NB4 (cell line): ENCODE measurements around the gene CHAF1A.

Experiments
- DNase-seq: peaks from one replicate; pipeline ENCODE4 v3.0.0; 2010; ENCODE audit warnings: low read depth
- H3K4me3 ChIP-seq: one replicate; pipeline ENCODE4 v1.5.1; 2011; ENCODE audit warnings: mild to moderate bottlenecking, low read depth, low read length, moderate library complexity
- MYC ChIP-seq: IDR thresholded peaks from 2 replicates; pipeline ENCODE4 v1.6.1; 2011; ENCODE audit warnings: low read depth, low read length
- POLR2A ChIP-seq: IDR thresholded peaks from 2 replicates; pipeline ENCODE4 v1.6.1; 2011; ENCODE audit warnings: mild to moderate bottlenecking; ENCODE audit not compliant: insufficient read length; ENCODE audit errors: extremely low read depth
- TF ChIP-seq, protein P1 (sequence below): IDR thresholded peaks from one replicate; pipeline ENCODE4 v1.5.1; 2012; ENCODE audit warnings: low read depth, low read length
- TF ChIP-seq, protein P2 (sequence below): IDR thresholded peaks from 2 replicates; pipeline ENCODE4 v1.6.1; 2011; ENCODE audit warnings: low read depth, low read length

CHAF1A gene

DNA sequence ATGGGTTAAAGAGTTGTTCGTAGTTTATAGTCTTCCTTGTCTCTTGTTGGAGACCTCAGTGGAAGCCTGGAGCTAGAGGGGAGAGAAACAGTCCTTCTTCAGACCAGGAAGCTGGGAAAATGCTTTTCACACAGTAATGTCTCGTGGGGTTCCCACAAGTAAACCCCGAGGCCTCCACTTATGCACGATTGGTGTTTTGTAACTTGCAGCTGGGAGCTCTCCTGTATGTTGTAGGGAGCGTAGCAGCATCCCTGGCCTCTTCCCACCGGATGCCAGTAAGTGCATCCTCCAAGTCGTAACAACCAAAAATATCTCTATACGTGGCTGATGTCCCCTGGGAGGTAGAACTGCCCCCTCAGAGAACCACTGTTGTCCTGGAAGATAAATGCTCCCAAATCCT is 3.5 kb downstream of the CHAF1A start:
- TF ChIP-seq, protein P1, sequence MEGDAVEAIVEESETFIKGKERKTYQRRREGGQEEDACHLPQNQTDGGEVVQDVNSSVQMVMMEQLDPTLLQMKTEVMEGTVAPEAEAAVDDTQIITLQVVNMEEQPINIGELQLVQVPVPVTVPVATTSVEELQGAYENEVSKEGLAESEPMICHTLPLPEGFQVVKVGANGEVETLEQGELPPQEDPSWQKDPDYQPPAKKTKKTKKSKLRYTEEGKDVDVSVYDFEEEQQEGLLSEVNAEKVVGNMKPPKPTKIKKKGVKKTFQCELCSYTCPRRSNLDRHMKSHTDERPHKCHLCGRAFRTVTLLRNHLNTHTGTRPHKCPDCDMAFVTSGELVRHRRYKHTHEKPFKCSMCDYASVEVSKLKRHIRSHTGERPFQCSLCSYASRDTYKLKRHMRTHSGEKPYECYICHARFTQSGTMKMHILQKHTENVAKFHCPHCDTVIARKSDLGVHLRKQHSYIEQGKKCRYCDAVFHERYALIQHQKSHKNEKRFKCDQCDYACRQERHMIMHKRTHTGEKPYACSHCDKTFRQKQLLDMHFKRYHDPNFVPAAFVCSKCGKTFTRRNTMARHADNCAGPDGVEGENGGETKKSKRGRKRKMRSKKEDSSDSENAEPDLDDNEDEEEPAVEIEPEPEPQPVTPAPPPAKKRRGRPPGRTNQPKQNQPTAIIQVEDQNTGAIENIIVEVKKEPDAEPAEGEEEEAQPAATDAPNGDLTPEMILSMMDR: no peak
- no peak overlapping the region for H3K4me3 ChIP-seq
- no peak for DNase-seq

DNA sequence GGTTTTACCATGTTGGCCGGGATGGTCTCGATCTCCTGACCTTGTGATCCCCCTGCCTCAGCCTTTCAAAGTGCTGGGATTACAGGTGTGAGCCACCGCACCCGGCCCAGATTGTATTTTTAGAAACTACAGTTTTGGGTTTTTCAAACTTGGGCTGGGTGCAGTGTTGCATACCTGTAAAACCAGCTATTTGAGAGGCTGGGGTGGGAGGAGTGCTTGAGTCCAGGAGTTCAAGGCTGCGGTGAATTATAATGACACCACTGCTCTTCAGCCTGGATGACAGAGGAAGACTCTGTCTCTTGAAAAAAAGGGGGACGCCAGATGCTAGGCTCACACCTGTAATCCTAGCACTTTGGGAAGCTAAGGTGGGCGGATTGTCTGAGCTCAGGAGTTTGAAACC is 4.2 kb downstream of the CHAF1A start:
- no peak for DNase-seq
- TF ChIP-seq, protein P2, sequence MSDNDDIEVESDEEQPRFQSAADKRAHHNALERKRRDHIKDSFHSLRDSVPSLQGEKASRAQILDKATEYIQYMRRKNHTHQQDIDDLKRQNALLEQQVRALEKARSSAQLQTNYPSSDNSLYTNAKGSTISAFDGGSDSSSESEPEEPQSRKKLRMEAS: no peak
- TF ChIP-seq MYC (no peak), POLR2A (no peak)
- TF ChIP-seq, protein P1: no peak
- no peak overlapping the region for H3K4me3 ChIP-seq

DNA sequence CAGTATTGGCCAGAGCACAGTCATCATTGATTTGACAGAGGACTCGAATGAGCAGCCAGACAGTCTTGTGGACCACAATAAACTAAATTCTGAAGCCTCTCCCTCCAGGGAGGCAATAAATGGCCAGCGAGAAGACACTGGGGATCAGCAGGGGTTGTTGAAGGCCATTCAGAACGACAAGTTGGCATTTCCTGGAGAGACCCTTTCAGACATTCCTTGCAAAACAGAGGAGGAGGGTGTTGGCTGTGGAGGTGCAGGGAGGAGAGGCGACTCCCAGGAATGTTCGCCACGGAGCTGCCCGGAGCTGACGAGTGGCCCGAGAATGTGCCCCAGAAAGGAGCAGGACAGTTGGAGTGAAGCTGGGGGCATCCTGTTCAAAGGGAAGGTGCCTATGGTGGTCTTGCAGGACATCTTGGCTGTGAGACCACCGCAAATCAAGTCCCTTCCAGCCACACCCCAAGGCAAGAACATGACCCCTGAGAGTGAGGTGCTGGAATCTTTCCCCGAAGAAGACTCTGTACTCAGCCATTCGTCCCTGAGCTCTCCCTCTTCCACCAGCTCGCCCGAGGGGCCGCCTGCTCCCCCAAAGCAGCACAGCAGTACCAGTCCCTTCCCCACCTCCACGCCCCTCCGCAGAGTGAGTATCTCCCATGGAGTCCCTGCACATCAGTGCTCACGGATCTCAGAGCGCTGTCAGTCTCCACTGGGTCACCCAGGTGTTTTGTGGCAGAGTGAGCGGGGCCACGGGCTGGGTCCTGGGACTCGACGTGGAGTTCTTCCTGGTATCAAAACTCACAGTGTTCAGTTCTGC is 6.9 kb downstream of the CHAF1A start:
- no peak for DNase-seq
- TF ChIP-seq MYC: no peak
- TF ChIP-seq POLR2A: no peak

DNA sequence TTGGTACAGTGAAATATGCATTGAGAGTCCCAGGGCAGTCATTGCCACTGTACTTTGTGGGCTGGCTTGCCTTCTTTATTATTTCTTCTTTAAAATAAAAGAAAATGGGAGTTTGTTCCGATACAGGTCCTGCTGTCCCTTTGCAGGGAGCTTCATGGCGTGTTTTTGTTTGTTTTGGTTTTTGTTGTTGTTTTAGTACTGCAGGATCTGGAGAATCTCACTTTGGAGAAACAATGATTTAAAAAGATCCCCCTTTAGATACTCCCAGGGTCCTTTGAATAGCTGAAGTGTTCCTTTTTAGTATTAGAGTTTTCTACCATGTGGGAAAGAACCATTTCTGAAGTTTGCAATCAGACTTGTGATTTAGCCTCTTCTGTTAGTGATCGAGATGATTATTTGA is 11.1 kb downstream of the CHAF1A start:
- no peak overlapping the region for H3K4me3 ChIP-seq
- TF ChIP-seq, protein P2: no peak
- TF ChIP-seq, protein P1: no peak
- TF ChIP-seq POLR2A: no peak
- TF ChIP-seq MYC: no peak
- DNase-seq: no peak

More for the DNA sequence above, 6.9 kb downstream of the CHAF1A start:
- no peak overlapping the region for H3K4me3 ChIP-seq

DNA sequence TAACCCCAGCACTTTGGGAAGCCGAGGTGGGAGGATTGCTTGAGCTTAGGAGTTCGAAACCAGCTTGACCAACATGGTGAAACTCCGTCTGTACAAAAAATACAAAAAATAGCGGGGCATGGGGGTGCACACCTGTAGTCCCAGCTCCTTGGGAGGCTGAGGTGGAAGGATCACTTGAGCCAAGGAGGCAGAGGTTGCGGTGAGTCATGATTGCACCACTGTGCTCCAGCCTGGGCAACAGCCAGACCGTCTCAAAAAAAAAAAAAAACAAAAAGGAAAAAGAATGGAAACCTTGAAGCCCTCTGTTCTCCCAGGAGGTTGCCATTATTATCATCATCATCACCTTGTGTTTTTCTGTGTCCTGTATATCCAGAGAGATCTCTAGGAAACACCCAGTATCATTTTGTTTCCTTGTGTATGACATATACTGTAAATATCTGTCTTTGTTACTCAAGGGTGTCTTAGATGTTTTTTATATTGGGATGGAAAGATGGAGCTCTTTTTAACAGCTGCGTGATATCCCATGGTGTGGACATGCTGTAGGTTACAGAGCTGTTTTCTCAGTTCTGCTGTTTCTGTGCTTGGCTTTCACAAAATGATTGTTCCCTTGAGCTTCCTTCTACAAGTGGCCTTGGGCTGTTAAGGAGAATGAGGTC is 11.8 kb downstream of the CHAF1A start:
- TF ChIP-seq MYC (no peak), POLR2A (no peak)
- TF ChIP-seq, protein P1: no peak
- TF ChIP-seq, protein P2: no peak
- H3K4me3 ChIP-seq: no peak overlapping the region
- DNase-seq: peak; percentile 19

DNA sequence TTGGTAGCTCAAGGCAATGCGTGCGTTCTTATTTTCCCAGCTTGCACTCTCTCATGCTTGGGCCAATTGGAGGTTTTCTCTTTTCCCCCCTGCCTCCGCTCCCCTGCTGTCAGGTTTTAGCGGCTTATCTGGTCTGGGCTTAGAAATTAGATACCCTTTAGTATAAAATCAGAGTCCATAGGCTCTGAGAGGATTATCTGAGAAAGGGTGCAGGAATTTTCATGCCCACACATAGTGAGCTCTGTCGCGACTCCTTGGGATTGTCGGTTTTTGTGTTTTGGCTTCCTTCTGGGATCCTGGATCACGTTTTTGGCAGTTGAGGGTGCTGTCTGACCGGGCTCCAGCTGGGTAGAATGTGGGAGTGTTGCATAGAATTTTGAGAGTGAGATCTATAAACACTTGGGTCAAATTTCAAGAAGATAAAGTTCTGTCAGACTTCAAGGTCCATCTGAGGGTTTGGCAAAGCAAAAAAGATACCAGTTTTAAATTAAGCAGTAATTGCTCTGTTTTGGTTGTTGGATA is 12.4 kb downstream of the CHAF1A start:
- no peak for DNase-seq
- no peak overlapping the region for H3K4me3 ChIP-seq
- TF ChIP-seq MYC (no peak), POLR2A (no peak)
- TF ChIP-seq, protein P2: no peak
- TF ChIP-seq, protein P1: no peak
